GM18520 (cell line): ENCODE data around the gene DAPK1.

Experiments used
- ATAC-seq: cut with Tn5 transposase; IDR thresholded peaks from one replicate; pipeline ENCODE4 v1.9.1; 2021; ENCODE audit not compliant: unreplicated experiment

The DAPK1 gene

DNA sequence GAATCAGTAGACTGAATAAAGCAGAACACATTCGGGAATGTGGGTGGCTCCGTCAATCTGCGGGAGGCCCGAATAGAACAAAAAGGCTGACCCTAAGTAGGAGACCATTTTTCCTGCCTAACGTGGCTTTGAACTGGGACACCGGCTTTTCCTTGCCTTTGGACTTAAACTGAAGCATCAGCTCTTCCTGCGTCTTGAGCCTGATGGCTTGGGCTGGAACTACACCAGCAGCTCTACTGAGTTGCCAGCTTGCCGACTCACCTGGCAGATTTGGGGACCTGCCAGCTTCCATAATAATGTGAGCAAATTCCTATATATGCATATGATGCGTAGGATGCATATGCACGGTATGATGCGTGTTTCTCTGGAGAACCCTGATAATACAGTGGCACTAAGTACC lies 111.3 kb downstream of the DAPK1 start:
- ATAC-seq, result no peak

DNA sequence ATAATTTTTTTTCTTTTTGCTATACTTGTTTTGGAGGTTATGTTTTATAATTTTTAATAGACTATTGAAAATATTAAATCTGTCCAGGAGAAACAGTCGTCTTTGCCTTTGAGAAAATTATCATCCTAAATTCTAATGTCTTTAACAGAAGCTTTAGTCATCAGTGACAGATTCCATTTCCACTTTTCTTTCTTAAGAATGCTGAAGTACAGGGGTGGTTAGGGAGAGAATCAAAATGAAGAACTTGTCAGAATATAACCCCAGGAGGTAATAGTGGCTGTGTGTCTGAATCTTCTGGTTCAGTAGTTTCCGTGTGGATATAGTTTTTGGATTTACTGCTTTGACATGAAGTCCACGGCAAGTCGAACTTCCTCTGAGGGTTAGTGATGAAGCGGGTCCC lies 111.8 kb downstream of the DAPK1 start:
- no peak for ATAC-seq

DNA sequence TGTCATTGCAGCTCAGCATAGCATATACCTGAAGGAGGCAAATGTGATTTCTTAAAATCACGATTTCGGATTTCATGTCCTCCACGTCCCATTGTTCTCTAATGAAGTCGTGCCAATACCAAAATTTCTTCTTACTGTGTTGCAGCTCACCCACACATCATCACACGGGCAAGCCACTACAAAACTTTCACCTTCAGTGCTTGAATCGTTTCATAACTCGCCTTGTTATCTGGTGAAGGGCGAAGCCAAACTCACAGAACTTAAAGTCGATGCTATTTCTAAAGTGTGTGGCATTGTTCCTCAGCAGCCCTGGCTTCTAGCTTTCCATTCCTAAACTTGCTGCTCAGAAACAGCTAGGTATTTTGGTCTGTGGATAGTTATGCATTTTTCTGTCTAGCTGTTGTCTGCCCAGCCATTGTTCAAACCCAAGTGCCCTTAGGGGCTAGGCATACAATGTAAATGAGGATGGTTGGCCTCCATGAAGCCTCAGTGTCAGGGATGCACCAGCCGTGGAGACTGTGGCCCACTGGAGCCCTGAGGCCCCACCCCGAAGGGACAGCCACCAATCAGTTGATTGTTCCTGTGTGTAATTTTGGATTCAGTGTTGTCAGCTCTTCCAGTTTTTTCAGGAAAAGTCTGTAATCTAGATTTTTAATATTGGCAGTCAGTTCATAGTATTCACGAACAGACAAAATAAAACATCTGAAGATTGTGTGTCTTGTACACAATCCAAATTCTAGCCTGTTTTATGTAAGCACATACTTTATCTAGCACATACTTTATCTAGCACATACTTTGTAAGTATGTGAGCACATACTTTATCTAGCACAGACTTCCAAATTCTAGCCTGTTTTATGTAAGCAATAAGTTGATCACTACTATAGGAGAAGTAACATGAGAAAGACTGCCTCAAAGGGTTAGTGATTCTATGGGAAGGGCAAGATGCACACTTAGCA lies 112.8 kb downstream of the DAPK1 start:
- ATAC-seq, result no peak

- no peak for ATAC-seq
These were observed 114.1 kb downstream of the DAPK1 start for GRCh38 chr9:87611776-87612175.

- no peak for ATAC-seq
These were observed 114.9 kb downstream of the DAPK1 start for GRCh38 chr9:87612536-87612935.

DNA sequence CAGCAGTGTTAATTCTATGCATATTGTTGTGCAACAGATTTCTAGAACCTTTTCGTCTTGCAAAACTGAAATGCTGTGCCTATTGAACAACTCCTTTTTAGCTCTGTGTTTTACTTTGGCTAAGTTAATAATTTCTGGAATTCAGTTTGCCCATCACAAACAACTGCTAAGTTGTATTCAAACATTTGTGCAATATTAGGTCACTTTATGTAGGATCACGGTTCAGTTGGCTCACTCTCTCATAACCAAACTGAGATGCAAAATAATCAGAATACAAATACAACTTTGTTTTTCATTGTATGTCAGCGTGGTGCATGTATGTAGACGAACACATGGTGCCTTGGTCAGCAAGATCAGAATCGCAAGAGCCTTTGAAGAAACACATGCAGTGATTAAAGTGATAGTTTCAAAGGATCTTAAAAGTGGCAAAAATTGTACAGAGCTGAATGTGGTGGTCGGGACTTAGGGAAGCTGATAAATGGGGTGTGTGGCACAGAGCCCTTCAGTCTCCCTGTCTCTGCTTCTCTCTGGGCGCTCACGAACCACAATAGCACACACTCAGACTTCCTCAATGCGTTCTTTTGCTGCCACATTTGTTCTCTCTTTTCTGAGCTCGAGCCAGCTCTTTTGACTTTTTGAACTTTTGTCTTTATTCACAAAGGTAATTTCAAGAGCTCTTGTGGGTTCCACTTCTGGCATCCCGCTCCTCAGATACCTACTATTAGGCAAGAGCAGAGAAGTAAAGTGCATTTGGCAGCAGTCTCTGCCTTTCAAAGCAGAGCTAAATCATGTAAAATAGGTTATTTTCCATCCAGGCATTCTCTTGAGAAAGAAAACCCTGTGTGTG lies 115.8 kb downstream of the DAPK1 start:
- no peak for ATAC-seq

- ATAC-seq, result no peak
These were observed 116.7 kb downstream of the DAPK1 start for GRCh38 chr9:87614397-87614796.

DNA sequence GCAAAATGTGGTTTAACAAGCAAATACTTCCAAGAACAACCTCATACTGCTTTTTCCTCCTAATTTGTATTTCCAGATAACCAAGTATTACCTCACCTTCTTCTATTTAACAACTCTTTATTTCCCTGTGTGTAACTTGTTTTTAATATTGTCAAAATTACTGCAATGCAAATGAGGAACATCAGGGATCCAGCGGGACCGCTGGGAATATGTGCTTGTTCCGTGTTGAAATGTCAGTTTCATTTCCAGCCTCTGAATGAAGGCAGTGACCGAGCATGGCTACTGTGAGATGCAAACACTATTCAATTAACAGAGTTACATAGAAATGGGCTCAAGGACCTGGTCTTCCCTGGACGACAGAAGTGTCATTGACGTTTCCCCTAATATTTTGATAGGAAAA lies 117.5 kb downstream of the DAPK1 start:
- no peak for ATAC-seq

- no peak for ATAC-seq
These were observed 118.0 kb downstream of the DAPK1 start for GRCh38 chr9:87615547-87616148.

DNA sequence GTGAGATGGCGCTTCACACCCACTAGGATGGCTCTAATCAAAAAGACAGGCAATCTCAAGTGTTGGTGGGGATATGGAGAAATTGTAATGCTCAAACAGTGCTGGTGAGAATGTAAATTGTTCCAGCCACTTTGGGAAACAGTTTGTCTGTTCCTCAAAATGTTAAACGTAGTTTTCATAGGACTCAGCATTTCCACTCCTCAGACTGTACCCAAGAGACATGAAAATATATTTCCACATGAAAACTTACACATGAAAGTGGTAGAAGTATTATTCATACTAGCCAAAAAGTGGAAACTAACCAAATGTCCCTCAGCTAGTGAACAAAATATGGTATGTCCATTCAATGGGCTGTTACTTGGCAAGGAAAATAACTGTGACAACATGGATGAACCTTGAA lies 120.6 kb downstream of the DAPK1 start:
- no peak for ATAC-seq

DNA sequence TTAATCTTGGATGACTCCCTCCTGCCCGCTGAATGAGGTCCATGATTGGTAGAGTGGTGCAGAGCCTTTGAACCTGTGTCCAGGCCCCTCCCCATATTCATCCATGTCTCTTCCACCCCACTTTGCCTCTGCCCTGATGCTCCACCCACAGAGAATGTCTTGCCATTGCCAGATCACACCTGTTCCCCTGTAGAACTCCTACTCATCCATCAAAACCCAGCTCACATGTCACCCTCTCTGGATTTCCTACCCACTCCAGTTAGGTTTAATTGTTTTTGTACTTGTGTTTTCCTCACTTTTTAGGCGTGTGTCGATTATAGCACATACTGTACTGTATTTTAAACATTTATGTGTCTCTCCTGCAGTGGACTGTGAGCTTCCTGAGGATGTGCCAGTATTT lies 121.3 kb downstream of the DAPK1 start:
- no peak for ATAC-seq

- ATAC-seq, result no peak
These were observed 121.7 kb downstream of the DAPK1 start for GRCh38 chr9:87619346-87619745.

GRCh38 chr9:87620731-87621322 lies 123.2 kb downstream of the DAPK1 start:
- ATAC-seq, result no peak

GRCh38 chr9:87622098-87622497 lies 124.4 kb downstream of the DAPK1 start:
- no peak for ATAC-seq

GRCh38 chr9:87622923-87623322 lies 125.3 kb downstream of the DAPK1 start:
- ATAC-seq, result no peak

- no peak for ATAC-seq
These were observed 130.7 kb downstream of the DAPK1 start for GRCh38 chr9:87628346-87628745.

GRCh38 chr9:87629104-87629503 lies 131.4 kb downstream of the DAPK1 start:
- ATAC-seq, result no peak

GRCh38 chr9:87630266-87630665 lies 132.6 kb downstream of the DAPK1 start:
- ATAC-seq, result no peak

GRCh38 chr9:87630846-87631245 lies 133.2 kb downstream of the DAPK1 start:
- no peak for ATAC-seq

DNA sequence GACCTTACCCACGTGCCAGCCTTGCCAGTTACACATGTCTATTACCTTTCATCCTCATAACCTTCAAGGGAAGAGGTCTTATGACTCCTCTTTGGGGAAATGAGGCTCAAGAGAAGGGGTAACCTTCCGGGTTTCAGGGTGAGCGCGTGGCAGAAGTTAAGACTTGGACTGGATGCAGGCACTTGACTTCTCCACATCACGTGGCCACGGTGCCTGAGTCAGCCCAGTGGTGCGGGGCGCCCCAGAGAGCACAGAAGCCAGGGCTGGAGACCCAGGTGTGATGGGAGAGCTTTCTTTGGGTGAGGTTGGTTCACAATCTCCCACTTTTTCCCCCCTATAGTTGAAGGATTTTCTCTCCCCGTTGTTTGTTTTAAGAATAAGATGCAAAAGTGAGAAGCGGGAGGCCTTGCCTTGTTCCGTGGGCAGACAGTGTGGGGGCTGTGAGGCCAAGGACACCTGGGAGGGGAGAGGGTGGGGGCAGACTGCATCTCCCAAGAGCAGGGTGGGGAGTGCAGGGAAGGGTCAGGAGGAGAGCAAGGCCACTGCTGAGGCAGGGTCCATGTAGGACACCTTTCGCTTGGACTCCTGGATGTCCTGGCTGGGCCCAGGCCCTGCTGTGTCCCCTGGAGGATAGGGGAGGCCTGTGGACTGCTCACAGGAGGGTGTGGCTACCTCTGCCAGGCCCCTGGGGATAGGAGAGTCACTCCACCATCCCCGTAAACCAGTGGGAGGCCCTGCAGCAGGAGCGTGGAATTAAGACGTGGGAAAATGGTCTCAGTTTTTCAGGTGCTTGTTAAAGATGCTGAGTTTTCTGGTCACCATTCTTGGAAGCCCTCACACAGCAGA lies 138.2 kb downstream of the DAPK1 start:
- no peak for ATAC-seq
